OCI-LY3 (cell line): ENCODE data around the gene ERC2.
"Not testable (repeated sequence)": the region's sequence is repeated elsewhere in the genome, so short reads cannot be mapped to it uniquely, and the experiment has no call there.

Source experiments
- H2AFZ ChIP-seq: fragments of 200-600, 300-600 bp; shearing (Covaris generic); 2 replicates; pipeline ENCODE4 v1.6.0; 2014; ENCODE audit warnings: antibody characterized with exemption, low read depth, low read length
- H3K27ac ChIP-seq: fragments of 200-600, 300-600 bp; sonication (generic); 2 replicates; pipeline ENCODE4 v1.5.1; 2014; ENCODE audit warnings: mild to moderate bottlenecking, low read length, moderate library complexity, mixed read lengths
- H3K27me3 ChIP-seq: fragments of 200-600, 300-600 bp; sonication (generic); 2 replicates; pipeline ENCODE4 v1.6.1; 2014; ENCODE audit warnings: low read depth, low read length, mixed read lengths
- H3K36me3 ChIP-seq: fragments of 200-600, 300-600 bp; sonication (generic); replicated peaks from 2 replicates; pipeline ENCODE3; 2014; ENCODE audit warnings: low read depth, low read length, mixed read lengths
- H3K4me1 ChIP-seq: fragments of 300-600, 200-600 bp; sonication (generic); 2 replicates; pipeline ENCODE4 v1.6.1; 2014; ENCODE audit warnings: low read length, mixed read lengths
- H3K4me2 ChIP-seq: fragments of 200-600, 300-600 bp; sonication (generic); 2 replicates; pipeline ENCODE4 v1.6.1; 2014; ENCODE audit warnings: low read length, mixed read lengths
- H3K4me3 ChIP-seq: fragments of 300-600, 200-600 bp; sonication (generic); 2 replicates; pipeline ENCODE4 v1.5.1; 2014; ENCODE audit warnings: antibody characterized with exemption, mild to moderate bottlenecking, low read length, moderate library complexity
- H3K79me2 ChIP-seq: fragments of 300-600, 200-600 bp; shearing (Covaris generic); 2 replicates; pipeline ENCODE4 v1.6.1; 2014; ENCODE audit warnings: mild to moderate bottlenecking, low read length, mixed read lengths
- H3K9ac ChIP-seq: fragments of 300-600, 200-600 bp; shearing (Covaris generic); 2 replicates; pipeline ENCODE4 v1.6.0; 2014; ENCODE audit warnings: mild to moderate bottlenecking, low read length, moderate library complexity
- H3K9me3 ChIP-seq: fragments of 200-600, 300-600 bp; shearing (Covaris generic); 2 replicates; pipeline ENCODE4 v1.6.1; 2014; ENCODE audit warnings: low read length, mixed read lengths; ENCODE audit not compliant: insufficient read depth
- H4K20me1 ChIP-seq: fragments of 200-600, 300-600 bp; sonication (generic); 2 replicates; pipeline ENCODE4 v1.6.1; 2016; ENCODE audit warnings: low read length, mixed read lengths; ENCODE audit not compliant: insufficient read depth
- CTCF ChIP-seq: fragments of 200-600, 300-600 bp; sonication (generic); IDR thresholded peaks from 2 replicates; pipeline ENCODE4 v1.5.1; 2014; ENCODE audit warnings: antibody characterized with exemption, low read length, low read depth
- EZH2phosphoT487 ChIP-seq: fragments of 200-600 bp; shearing (Covaris generic); IDR thresholded peaks from 2 replicates; pipeline ENCODE4 v1.6.1; 2018; ENCODE audit warnings: antibody characterized with exemption, mixed run types, low read depth

Gene ERC2

GRCh38 chr3:55855311-55855710, 613.0 kb downstream of the ERC2 start:
- no peaks in the 10 kb centered on the region for H3K79me2 ChIP-seq
- no peaks in the 10 kb centered on the region for H3K9me3 ChIP-seq
- H3K27ac ChIP-seq = no peak overlapping the region
- no peaks in the 10 kb centered on the region for H4K20me1 ChIP-seq
- no peak overlapping the region for H3K9ac ChIP-seq
- H3K4me2 ChIP-seq = no peak overlapping the region
- no peak overlapping the region for H2AFZ ChIP-seq
- H3K36me3 ChIP-seq = no peaks in the 10 kb centered on the region
- H3K27me3 ChIP-seq = no peaks in the 10 kb centered on the region
- no peak overlapping the region for H3K4me3 ChIP-seq
- peaks cover 18% of the 10 kb centered on the region for H3K4me1 ChIP-seq
- TF ChIP-seq CTCF = no peak

GRCh38 chr3:55854494-55854893, 613.8 kb downstream of the ERC2 start:
- Histone ChIP-seq H3K4me2 (no peak overlapping the region), H3K9me3 (no peaks in the 10 kb centered on the region), H3K79me2 (no peaks in the 10 kb centered on the region), H3K4me1 (peaks cover 18% of the 10 kb centered on the region), H3K27me3 (no peaks in the 10 kb centered on the region), H3K36me3 (no peaks in the 10 kb centered on the region), H3K9ac (no peak overlapping the region), H4K20me1 (no peaks in the 10 kb centered on the region), H2AFZ (no peak overlapping the region), H3K4me3 (no peak overlapping the region), H3K27ac (no peak overlapping the region)
- TF ChIP-seq EZH2phosphoT487 = no peak
- no peak for TF ChIP-seq CTCF

- Histone ChIP-seq H4K20me1 (no peaks in the 10 kb centered on the region), H3K4me3 (no peak overlapping the region), H3K9ac (no peak overlapping the region), H3K4me1 (peaks cover 18% of the 10 kb centered on the region), H3K27ac (no peak overlapping the region), H3K4me2 (peak overlapping the region; percentile 55), H3K9me3 (no peaks in the 10 kb centered on the region), H3K27me3 (no peaks in the 10 kb centered on the region), H3K36me3 (no peaks in the 10 kb centered on the region), H2AFZ (no peak overlapping the region), H3K79me2 (no peaks in the 10 kb centered on the region)
- TF ChIP-seq CTCF (no peak), EZH2phosphoT487 (no peak)
These were observed 615.9 kb downstream of the ERC2 start for GRCh38 chr3:55852326-55852725.

- H3K4me3 ChIP-seq = no peak overlapping the region
- no peaks in the 10 kb centered on the region for H3K36me3 ChIP-seq
- H3K27me3 ChIP-seq = 0 out of 2 replicates have a peak, but pooled peaks cover 9% of the 10 kb centered on the region
- H3K9ac ChIP-seq = no peak overlapping the region
- TF ChIP-seq CTCF = no peak
- H3K9me3 ChIP-seq = no peaks in the 10 kb centered on the region
- H3K4me1 ChIP-seq = no peaks in the 10 kb centered on the region
- H4K20me1 ChIP-seq = no peaks in the 10 kb centered on the region
- H3K27ac ChIP-seq = no peak overlapping the region
- no peaks in the 10 kb centered on the region for H3K79me2 ChIP-seq
- H3K4me2 ChIP-seq = no peak overlapping the region
- no peak overlapping the region for H2AFZ ChIP-seq
These were observed 626.1 kb downstream of the ERC2 start for GRCh38 chr3:55842204-55842603.

GRCh38 chr3:55831876-55832275, 636.4 kb downstream of the ERC2 start:
- H2AFZ ChIP-seq = not testable (repeated sequence)

More at GRCh38 chr3:55831876-55832275, 636.4 kb downstream of the ERC2 start:
- not testable (repeated sequence) for H3K9ac ChIP-seq, H3K4me1 ChIP-seq, H3K36me3 ChIP-seq, H3K27me3 ChIP-seq, H4K20me1 ChIP-seq, H3K4me2 ChIP-seq, H3K79me2 ChIP-seq, H3K9me3 ChIP-seq, H3K27ac ChIP-seq, H3K4me3 ChIP-seq
